Measurements from ENCODE around the gene PNMA3.

GRCh38 chrX:153029875-153030274 is 26.4 kb upstream of the PNMA3 start:
- no peak for TF ChIP-seq CTCF (conservative IDR thresholded peaks at IDR 0.05 in 1 of 2, IDR thresholded peaks at IDR 0.05 in 1 of 2; ENCODE audit: extremely low read depth in 1 of 2, insufficient read depth in 1 of 2, low read depth in 1 of 2, low read length in 2 of 2)
- no peak for TF ChIP-seq EZH2 (IDR thresholded peaks at IDR 0.05; ENCODE audit: borderline replicate concordance, low read length)
